UCSD-AML1 (cell line): ENCODE data around the gene SUN5.
"Not testable (repeated sequence)": the region's sequence is repeated elsewhere in the genome, so short reads cannot be mapped to it uniquely, and the experiment has no call there.

Experiments used
- DNase-seq: peaks from one replicate; lab custom pipeline; 2025; ENCODE audit not compliant: unreplicated experiment; lab: John Stamatoyannopoulos, UW

SUN5 gene

GRCh38 chr20:32965581-32966373 lies 38.5 kb downstream of the SUN5 start:
- DNase-seq, result no peak

- DNase-seq, result no peak
These were observed 39.1 kb downstream of the SUN5 start for GRCh38 chr20:32965115-32965514.

GRCh38 chr20:32964575-32964974 lies 39.7 kb downstream of the SUN5 start:
- no peak for DNase-seq

- DNase-seq, result no peak
These were observed 41.1 kb downstream of the SUN5 start for GRCh38 chr20:32963176-32963575.

DNA sequence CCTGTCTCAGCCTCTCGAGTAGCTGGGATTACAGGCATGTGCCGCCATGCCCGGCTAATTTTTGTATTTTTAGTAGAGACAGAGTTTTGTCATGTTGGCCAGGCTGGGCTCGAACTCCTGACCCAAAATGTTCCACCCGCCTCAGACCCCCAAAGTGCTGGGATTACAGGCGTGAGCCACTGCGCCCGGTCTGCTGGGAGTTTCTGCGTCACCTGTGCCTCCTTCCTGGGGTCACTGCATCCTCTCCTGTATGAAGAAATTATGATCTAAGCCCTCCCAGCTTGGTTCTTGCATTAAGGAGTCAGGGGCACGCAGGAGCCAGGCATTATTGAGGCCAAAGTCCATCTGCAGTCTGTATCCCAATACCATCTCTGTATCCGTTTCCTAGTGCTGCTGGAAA lies 41.6 kb downstream of the SUN5 start:
- not testable (repeated sequence) for DNase-seq

GRCh38 chr20:32962053-32962452 lies 42.2 kb downstream of the SUN5 start:
- no peak for DNase-seq

- no peak for DNase-seq
These were observed 43.1 kb downstream of the SUN5 start for GRCh38 chr20:32960849-32961731.

DNA sequence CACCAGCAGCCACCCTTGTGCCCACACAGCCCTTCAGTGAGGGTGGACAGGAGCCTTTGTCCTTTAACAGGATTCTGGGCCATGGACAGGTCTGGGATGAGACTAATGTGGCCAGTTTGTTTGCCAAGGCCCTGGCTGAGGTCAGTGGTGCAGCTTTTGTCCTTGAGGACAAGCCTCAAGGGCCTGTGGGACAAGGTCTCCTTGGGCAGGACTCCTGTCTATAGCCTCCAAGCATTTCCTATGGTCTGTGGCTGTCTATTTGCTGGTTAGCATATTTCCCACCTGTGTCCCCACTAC lies 44.1 kb downstream of the SUN5 start:
- no peak for DNase-seq

- DNase-seq, result no peak
These were observed 44.6 kb downstream of the SUN5 start for GRCh38 chr20:32959351-32960221.

DNA sequence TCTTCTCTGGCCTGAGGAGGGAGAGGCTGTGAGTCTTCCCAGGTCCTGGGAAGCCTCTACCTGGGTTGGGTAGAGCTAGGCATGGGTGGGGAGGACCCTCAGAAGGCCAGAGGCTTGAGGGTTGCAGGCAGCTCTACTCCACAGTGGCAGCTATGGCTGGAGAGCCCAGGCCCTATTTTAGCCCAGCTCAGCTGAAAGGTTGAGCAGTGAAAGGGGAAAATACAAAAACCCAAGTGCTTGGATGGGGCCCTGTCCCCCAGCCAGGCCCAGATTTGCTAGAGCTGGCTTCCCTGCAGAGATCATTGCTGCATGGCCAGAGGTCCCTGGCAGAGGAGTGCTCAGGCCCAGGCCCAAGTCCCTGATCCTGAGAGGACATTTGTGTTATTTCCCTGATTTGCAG lies 45.7 kb downstream of the SUN5 start:
- DNase-seq, result no peak

DNA sequence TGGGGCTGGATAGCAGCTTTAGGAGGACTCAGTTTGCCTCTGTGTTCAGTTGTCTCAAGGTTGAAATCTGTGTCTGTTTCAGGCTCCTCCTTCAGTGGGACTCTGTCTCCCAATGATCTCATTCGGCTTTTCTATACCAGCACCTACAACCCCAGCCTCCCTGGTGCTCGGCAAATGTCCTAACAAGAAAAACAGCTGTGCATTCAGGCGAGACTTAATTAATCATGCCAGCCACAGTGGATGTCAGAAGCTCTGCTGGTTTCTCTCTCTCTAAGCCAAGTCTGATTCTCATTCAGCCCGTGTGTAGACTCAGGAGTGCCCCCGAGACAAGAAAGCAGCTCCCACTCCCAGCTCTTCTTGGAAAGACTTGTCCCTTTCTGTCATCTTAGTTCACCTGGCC lies 46.8 kb downstream of the SUN5 start:
- no peak for DNase-seq

DNA sequence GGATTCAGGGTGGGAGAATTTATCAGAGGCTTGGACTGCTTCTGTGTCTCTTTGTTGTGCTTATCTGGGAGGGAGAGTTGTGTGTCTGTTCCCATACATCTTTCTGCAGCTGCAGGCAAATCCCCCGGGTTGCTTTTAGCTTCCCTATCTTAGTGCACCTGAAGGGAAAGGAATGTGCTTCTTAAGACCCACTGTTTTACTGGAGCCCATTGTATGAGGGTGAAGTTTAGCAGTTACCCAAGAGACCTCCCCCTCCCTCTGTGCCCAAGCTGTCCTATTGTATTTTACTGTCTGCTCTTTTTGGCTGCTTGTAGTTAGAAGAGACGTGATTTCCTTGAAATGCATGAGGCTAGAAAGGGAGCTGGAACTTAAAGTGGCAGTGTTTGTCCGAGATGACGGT lies 53.7 kb downstream of the SUN5 start:
- DNase-seq, result not testable (repeated sequence)

GRCh38 chr20:32946629-32947028 lies 57.6 kb downstream of the SUN5 start:
- DNase-seq, result no peak

DNA sequence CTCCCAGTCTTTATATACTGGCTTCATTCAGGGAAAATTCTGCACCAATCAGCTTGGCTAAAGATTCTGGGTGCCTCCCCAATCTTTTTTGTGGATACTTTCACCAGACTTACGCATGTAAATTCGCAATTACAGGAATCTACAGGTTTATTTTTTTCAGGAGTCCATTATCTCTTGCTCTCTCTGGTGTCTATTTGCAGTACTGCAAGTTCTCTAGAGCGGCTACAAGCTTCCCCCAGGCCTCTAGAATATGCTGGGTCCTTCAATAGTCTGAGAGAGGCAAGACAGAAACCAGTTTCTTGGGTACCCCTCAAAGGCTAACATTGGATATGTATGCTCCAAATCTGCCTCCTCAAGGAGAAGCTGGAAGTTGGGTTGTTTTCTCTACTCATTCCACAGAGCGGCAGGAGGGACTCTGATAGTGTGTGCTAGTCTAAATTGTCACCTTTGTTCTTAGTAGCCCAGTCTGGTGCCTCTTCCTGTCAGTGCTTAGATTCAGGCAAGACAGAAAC lies 58.5 kb downstream of the SUN5 start:
- DNase-seq, result no peak

DNA sequence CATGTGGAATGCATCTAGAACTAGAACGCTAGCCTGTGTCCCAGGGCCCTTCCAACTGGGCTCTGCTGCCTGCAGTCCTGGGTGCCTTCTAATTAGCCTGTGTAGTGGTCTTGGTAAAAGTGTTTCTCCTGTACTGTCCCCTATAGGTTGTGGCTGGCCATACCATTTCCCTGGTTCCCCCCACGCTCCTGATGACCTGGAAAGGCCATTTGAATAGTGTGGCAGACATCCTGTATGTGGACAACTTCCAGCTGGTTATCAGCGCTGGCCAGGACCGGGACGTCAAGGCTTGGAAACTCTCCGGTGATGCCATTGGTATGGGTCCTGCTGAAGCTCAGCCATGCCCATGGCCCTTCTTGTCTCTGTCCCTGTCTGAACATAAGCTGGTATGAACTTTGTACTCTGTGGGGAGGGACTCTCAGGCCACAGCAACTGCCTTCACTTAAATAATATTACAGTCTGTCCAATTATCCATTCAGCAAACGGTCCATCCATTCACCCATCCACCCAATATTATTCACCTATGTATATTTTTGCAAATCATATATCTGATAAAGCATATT lies 60.7 kb downstream of the SUN5 start:
- no peak for DNase-seq

DNA sequence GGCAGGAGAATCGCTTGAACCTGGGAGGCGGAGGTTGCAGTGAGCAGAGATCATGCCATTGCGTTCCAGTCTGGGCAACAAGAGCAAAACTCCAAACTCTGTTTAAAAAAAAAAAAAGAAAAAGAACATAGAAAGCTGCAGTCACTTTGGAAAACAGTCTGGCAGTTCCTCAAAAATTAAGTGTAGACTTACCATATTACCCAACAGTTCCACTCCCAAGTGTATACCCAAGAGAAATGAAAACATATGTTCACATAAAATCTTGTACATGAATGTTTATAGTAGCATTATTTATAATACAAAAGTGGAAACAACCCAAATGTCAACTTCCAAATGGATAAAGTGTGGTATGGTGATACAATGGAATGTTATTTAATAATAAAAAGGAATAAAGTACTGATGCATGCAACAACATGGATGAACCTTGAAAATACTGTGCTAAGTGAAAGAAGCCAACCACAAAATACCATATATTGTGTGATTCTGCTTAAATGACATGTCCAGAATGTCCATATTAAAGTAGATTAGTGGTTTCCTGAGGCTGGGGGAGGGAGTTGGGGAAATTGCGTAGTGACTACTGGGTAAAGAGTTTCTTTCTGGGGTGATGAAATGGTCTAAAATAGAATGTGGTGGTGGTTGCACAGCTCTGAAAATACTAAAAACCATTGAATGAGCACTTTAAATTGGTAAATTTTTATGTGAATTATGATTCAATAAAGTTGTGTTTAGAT lies 62.9 kb downstream of the SUN5 start:
- no peak for DNase-seq

- no peak for DNase-seq
These were observed 69.7 kb downstream of the SUN5 start for GRCh38 chr20:32934580-32934979.
